Progenitor cell of endocrine pancreas (in vitro differentiated cells): ENCODE results near the gene PPHLN1. TPM values are rescaled to one million over a fixed set of nuclear protein-coding genes. Genes with fewer than 3 reads are reported as not detected.

Source experiments
- DNase-seq: peaks from one replicate; pipeline ENCODE4 v3.0.0; 2021; ENCODE audit warnings: low spot score; ENCODE audit not compliant: unreplicated experiment
- H3K27ac Mint-ChIP-seq: 2 replicates; pipeline ENCODE4 v1.8.0; 2021; ENCODE audit warnings: mild to moderate bottlenecking, moderate library complexity, mixed read lengths
- H3K27me3 Mint-ChIP-seq: 2 replicates; pipeline ENCODE4 v1.8.0; 2021; ENCODE audit warnings: mixed read lengths
- H3K36me3 Mint-ChIP-seq: 2 replicates; pipeline ENCODE4 v1.8.0; 2022; ENCODE audit warnings: mixed read lengths; ENCODE audit not compliant: insufficient read depth
- H3K4me1 Mint-ChIP-seq: 2 replicates; pipeline ENCODE4 v1.8.0; 2021; ENCODE audit warnings: low read depth, mixed read lengths
- H3K4me3 Mint-ChIP-seq: 2 replicates; pipeline ENCODE4 v1.8.0; 2021; ENCODE audit warnings: low read depth, mild to moderate bottlenecking, moderate library complexity, mixed read lengths
- H3K9me3 Mint-ChIP-seq: 2 replicates; pipeline ENCODE4 v1.8.0; 2021; ENCODE audit warnings: low read depth, mixed read lengths
- total RNA-seq: library from RNA; stranded (reverse); gene quantifications from 2 replicates; pipeline ENCODE4 v1.2.1, GENCODE V29; 2021
- TF ChIP-seq, protein P1 (sequence below): fragments of 200-600 bp; sonication (generic); IDR thresholded peaks from one replicate; pipeline ENCODE4 v1.5.0; 2021; ENCODE audit warnings: antibody characterized with exemption, mild to moderate bottlenecking; ENCODE audit not compliant: unreplicated experiment

Gene PPHLN1
- total RNA-seq, 1 donor from 2014 or later, result 62.2 TPM

- H3K27me3 Mint-ChIP-seq, result no peaks in the 10 kb centered on the region
- H3K9me3 Mint-ChIP-seq, result peaks cover 1% of the 10 kb centered on the region
- H3K36me3 Mint-ChIP-seq, result peaks cover 10% of the 10 kb centered on the region
- no peak for DNase-seq
- TF ChIP-seq, protein P1, sequence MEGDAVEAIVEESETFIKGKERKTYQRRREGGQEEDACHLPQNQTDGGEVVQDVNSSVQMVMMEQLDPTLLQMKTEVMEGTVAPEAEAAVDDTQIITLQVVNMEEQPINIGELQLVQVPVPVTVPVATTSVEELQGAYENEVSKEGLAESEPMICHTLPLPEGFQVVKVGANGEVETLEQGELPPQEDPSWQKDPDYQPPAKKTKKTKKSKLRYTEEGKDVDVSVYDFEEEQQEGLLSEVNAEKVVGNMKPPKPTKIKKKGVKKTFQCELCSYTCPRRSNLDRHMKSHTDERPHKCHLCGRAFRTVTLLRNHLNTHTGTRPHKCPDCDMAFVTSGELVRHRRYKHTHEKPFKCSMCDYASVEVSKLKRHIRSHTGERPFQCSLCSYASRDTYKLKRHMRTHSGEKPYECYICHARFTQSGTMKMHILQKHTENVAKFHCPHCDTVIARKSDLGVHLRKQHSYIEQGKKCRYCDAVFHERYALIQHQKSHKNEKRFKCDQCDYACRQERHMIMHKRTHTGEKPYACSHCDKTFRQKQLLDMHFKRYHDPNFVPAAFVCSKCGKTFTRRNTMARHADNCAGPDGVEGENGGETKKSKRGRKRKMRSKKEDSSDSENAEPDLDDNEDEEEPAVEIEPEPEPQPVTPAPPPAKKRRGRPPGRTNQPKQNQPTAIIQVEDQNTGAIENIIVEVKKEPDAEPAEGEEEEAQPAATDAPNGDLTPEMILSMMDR, result no peak
- no peak overlapping the region for H3K4me3 Mint-ChIP-seq
- H3K27ac Mint-ChIP-seq, result peak overlapping the region; percentile 7
- peaks cover 3% of the 10 kb centered on the region for H3K4me1 Mint-ChIP-seq
Observed at GRCh38 chr12:42365486-42365885, 39.5 kb downstream of the PPHLN1 start.

DNA sequence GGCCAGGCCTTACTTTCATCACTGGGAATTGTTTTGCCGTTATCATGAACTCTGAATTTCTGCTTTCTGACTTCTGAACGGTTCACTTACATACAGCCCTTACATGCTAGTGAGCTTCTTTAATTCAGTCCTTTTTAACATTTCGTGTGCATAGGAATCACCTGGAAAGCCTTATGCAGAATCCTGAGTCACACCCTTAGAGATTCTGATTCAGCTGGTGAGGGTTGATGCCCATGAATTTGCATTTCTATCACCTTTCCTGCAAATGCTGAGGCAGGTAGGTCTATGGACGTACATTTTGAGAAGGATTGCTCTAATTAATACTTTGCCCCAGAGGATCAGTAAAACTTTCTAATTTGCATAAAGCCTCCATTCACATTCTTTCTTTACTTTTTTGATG, 44.0 kb downstream of the PPHLN1 start:
- no peak for DNase-seq
- no peak overlapping the region for H3K4me3 Mint-ChIP-seq
- no peak overlapping the region for H3K27ac Mint-ChIP-seq
- H3K27me3 Mint-ChIP-seq, result no peaks in the 10 kb centered on the region
- TF ChIP-seq, protein P1, result no peak
- H3K9me3 Mint-ChIP-seq, result peaks cover 7% of the 10 kb centered on the region
- peaks cover 14% of the 10 kb centered on the region for H3K36me3 Mint-ChIP-seq
- H3K4me1 Mint-ChIP-seq, result peaks cover 3% of the 10 kb centered on the region

DNA sequence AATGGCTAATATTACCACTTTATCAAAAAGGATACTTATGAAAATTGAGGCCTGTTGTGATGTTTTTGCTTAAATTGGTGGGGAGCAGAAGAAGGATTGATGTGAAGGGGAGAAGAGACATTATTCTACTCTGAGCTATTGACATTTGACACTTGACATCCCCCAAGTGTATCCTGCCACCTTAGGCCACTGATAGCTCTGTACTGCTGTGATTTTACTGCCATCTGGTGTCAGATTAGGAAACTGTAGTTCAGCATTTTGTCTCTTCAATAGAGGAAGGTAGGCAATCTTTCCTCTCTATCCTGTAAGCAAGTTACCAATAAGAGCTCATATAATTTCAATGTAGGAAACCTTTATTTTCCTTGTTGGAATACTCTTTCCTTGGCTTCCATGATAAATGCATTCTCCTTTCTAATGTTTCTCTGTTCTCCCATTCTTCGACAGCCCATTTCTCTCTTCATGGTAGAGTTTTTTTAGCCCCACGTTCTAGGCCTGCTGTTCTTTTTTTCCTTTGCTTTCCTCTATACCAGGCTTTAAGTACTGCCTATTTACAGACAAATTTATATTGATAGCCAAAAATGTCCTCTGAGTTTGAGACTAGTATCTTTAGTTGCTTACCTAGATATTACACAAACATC, 46.3 kb downstream of the PPHLN1 start:
- H3K27ac Mint-ChIP-seq, result no peak overlapping the region
- peaks cover 19% of the 10 kb centered on the region for H3K36me3 Mint-ChIP-seq
- peaks cover 7% of the 10 kb centered on the region for H3K9me3 Mint-ChIP-seq
- no peak for DNase-seq
- H3K4me3 Mint-ChIP-seq, result no peak overlapping the region
- H3K27me3 Mint-ChIP-seq, result no peaks in the 10 kb centered on the region
- TF ChIP-seq, protein P1, result peak; percentile 68
- no peaks in the 10 kb centered on the region for H3K4me1 Mint-ChIP-seq

GRCh38 chr12:42373669-42374068, 47.7 kb downstream of the PPHLN1 start:
- H3K4me1 Mint-ChIP-seq, result no peaks in the 10 kb centered on the region
- H3K4me3 Mint-ChIP-seq, result no peak overlapping the region
- TF ChIP-seq, protein P1, result no peak
- DNase-seq, result no peak
- H3K27ac Mint-ChIP-seq, result no peak overlapping the region
- peaks cover 7% of the 10 kb centered on the region for H3K9me3 Mint-ChIP-seq
- H3K27me3 Mint-ChIP-seq, result no peaks in the 10 kb centered on the region
- peaks cover 23% of the 10 kb centered on the region for H3K36me3 Mint-ChIP-seq

- Mint-ChIP-seq H3K27me3 (no peaks in the 10 kb centered on the region), H3K9me3 (no peaks in the 10 kb centered on the region), H3K27ac (no peak overlapping the region), H3K36me3 (peaks cover 10% of the 10 kb centered on the region), H3K4me1 (peaks cover 21% of the 10 kb centered on the region), H3K4me3 (no peak overlapping the region)
- DNase-seq, result no peak
- TF ChIP-seq, protein P1, result no peak
Observed at GRCh38 chr12:42380733-42381132, 54.8 kb downstream of the PPHLN1 start.
